Kidney (tissue), 14 donors: ENCODE results near the gene OGFOD1. TPM values are rescaled to one million over a fixed set of nuclear protein-coding genes. Genes with fewer than 3 reads are reported as not detected.

Experiments used
- DNase-seq, 5 donors: peaks; one replicate each; pipeline ENCODE4 v3.0.0-alpha.2; 2013 to 2020
- FAIRE-seq: peaks from 2 replicates; lab custom pipeline; 2012; peaks lifted over from hg19 to GRCh38; lab: Jason Lieb, UNC
- H3K27ac ChIP-seq, 2 donors: one replicate each; pipeline ENCODE4 v1.7.0; 2013; ENCODE audit warnings: low read depth in 2 of 2, low read length in 2 of 2, inconsistent platforms in 1 of 2
- H3K27me3 ChIP-seq: one replicate; pipeline ENCODE4 v1.7.1; 2013; ENCODE audit warnings: low read length, inconsistent platforms; ENCODE audit not compliant: control insufficient read depth, insufficient read depth
- H3K36me3 ChIP-seq, 3 donors: one replicate each; pipeline versions ENCODE4 v1.7.0 to v1.7.1; 2013; ENCODE audit warnings: low read length in 3 of 3, control low read depth in 1 of 3, inconsistent platforms in 1 of 3; ENCODE audit not compliant: insufficient read depth in 3 of 3, control insufficient read depth in 2 of 3
- H3K4me1 ChIP-seq, 3 donors: one replicate each; pipeline versions ENCODE4 v1.7.0 to v1.7.1; 2013; ENCODE audit warnings: low read length in 3 of 3, inconsistent platforms in 1 of 3, low read depth in 1 of 3; ENCODE audit not compliant: control insufficient read depth in 2 of 3, insufficient read depth in 2 of 3
- H3K4me3 ChIP-seq, 3 donors: one replicate each; pipeline versions ENCODE4 v1.7.0 to v1.8.1; 2013; ENCODE audit warnings: low read length in 3 of 3, control low read depth in 1 of 3, inconsistent platforms in 1 of 3
- H3K9ac ChIP-seq, 3 donors: one replicate each; pipeline versions ENCODE4 v1.7.0 to v1.7.1; 2013; ENCODE audit warnings: low read length in 3 of 3, control low read depth in 1 of 3, inconsistent platforms in 1 of 3
- H3K9me3 ChIP-seq, 3 donors: one replicate each; pipeline versions ENCODE4 v1.7.0 to v1.7.1; 2013; ENCODE audit warnings: low read length in 3 of 3, control low read depth in 1 of 3, inconsistent platforms in 1 of 3; ENCODE audit not compliant: control insufficient read depth in 2 of 3, insufficient read depth in 1 of 3
- CTCF ChIP-seq: IDR thresholded peaks from 3 replicates; pipeline ENCODE4 v1.5.1; 2012; ENCODE audit warnings: mild to moderate bottlenecking, moderate library complexity, borderline replicate concordance; ENCODE audit not compliant: insufficient read depth; ENCODE audit errors: extremely low read depth
- intact Hi-C: fragments of 100-400 bp; cut with DNase I; formaldehyde crosslinking; loops from one replicate; pipeline ENCODE4 v1.11.1; 2022
- polyA plus RNA-seq: library from polyadenylated mRNA; stranded (reverse); fragments of 350-450 nt; fragmentation: Illumina TruSeq; extraction: RNeasy Lipid Tissue Mini Kit (QIAGEN cat#74804); gene quantifications from one replicate; pipeline ENCODE4 v1.2.3, GENCODE V29; 2014; ENCODE audit warnings: low read depth, low replicate concordance; ENCODE audit not compliant: insufficient read depth
- total RNA-seq: library from RNA; stranded (reverse); fragmentation: NEBNext Ultra II Directional; extraction: Animal tissue kit (Norgen Biotek cat#: 25700); gene quantifications from one replicate; pipeline ENCODE4 v1.2.1, GENCODE V29; 2021
- donor health status: control.
- donor health status: control.
- donor health status: control.
- donor health status: control.
- donor health status: control.
- donor health status: DM: yes; HTN: yes; CAD: no.
- donor health status: Normal renal cell carcinoma (clear cell type).

Gene OGFOD1
- total and polyA plus RNA-seq, 2 donors from 2014 or later = 16.1 to 39.4 TPM

DNA sequence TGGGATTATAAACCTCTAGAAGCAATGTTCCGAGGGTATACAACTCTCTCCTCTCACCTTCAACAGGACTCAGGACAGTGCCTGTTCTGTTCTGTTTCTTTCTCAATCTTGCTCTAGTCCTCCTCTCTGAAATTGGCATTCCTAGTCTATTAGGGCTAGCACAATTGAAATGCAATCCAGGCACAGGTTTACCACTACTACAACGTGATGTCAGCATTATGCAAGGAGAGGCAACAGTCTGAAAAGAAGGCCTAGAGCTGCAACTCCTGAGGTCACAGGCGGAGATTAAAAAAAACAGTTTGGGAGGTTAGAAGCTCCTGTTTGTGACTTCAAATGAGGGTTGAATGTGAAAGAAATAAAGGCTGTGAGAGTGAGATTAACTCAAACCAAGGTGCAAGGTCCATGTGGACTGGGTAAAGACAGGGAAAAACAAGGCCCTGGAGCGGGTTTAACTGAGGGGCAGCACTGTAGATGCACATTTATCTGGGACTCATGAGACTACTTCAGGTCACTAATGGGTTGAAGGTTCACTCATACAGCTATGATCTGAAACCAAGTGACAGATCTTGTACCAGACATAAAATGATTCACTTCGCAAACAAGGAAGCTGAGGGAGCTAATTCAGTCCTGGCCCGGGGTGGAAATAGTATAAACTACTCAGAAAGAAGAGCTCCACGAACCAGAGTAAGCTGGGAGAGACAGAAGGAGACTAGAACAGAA is 42.8 kb upstream of the OGFOD1 start:
- peaks cover 9 to 42% (median 27%) of the 10 kb centered on the region in 3 donors for H3K36me3 ChIP-seq
- peak overlapping the region; percentile 48 to 55 for H3K27ac ChIP-seq
- no peak overlapping the region for H3K9ac ChIP-seq
- no peaks in the 10 kb centered on the region for H3K27me3 ChIP-seq
- H3K4me1 ChIP-seq = peaks cover 0 to 8% (median 4%) of the 10 kb centered on the region in 3 donors
- no peak overlapping the region for H3K4me3 ChIP-seq
- H3K9me3 ChIP-seq = no peaks in the 10 kb centered on the region
- TF ChIP-seq CTCF = no peak
- FAIRE-seq (no peak), DNase-seq (no peak)
- intact Hi-C loops = no loop called here

DNA sequence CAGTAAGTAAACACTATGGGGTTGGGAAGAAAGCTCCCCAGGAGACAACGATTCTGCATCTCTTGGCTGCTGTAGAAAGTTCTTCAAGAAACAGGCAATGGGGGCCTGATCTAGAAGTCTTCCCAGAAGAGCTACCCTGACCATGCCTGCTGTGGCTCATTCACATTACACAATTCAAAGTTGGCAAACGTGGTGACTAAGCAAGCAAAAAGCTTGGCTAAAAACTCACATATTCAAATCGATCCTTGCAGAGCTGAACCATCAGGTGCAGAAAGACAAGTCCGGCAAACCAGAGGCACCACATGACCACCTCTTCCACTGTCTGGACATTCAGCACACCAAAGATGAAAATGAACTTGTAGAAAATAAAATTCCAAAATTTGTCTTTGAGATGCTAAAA is 42.2 kb upstream of the OGFOD1 start:
- FAIRE-seq (no peak), DNase-seq (no peak)
- no peak for TF ChIP-seq CTCF
- intact Hi-C loops = no loop called here
- H3K9me3 ChIP-seq = no peaks in the 10 kb centered on the region
- H3K4me3 ChIP-seq = no peak overlapping the region
- H3K27me3 ChIP-seq = no peaks in the 10 kb centered on the region
- H3K4me1 ChIP-seq = peaks cover 0 to 8% (median 4%) of the 10 kb centered on the region in 3 donors
- H3K9ac ChIP-seq = no peak overlapping the region
- peak overlapping the region; percentile 48 to 55 for H3K27ac ChIP-seq
- peaks cover 9 to 40% (median 26%) of the 10 kb centered on the region in 3 donors for H3K36me3 ChIP-seq

DNA sequence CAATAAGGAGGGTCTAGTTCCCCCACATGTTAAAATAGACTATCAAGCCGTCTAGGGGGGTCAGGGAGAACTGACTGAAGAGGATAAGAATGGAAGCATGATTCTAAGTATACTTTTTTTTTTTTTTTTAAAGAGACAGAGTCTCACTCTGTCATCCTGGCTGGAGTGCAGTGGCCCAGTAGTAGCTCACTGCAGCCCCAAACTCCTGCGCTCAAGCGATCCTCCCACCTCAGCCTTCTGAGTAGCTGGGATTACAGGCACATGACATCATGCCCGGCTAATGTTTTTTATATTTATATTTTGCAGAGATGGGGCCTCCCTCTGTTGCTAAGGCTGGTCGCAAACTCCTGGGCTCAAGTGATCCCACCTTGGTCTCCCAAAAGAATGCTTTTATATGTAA is 40.2 kb upstream of the OGFOD1 start:
- no peak for TF ChIP-seq CTCF
- DNase-seq = no peak
- Histone ChIP-seq H3K27ac (no peak overlapping the region), H3K36me3 (peaks cover 6 to 25% (median 22%) of the 10 kb centered on the region in 3 donors), H3K9me3 (no peaks in the 10 kb centered on the region), H3K4me3 (no peak overlapping the region), H3K4me1 (peaks cover 0 to 8% (median 4%) of the 10 kb centered on the region in 3 donors), H3K27me3 (no peaks in the 10 kb centered on the region), H3K9ac (no peak overlapping the region)
- no peak for FAIRE-seq
- intact Hi-C loops = no loop called here
